NCI-H345 (cell line): ENCODE data around the gene TMEM273.
A peak's percentile ranks its signal among the peaks of the same experiment; 100 is the strongest.

Experiments used
- DNase-seq: peaks from one replicate; lab custom pipeline; 2025; lab: John Stamatoyannopoulos, UW

Gene TMEM273

DNA sequence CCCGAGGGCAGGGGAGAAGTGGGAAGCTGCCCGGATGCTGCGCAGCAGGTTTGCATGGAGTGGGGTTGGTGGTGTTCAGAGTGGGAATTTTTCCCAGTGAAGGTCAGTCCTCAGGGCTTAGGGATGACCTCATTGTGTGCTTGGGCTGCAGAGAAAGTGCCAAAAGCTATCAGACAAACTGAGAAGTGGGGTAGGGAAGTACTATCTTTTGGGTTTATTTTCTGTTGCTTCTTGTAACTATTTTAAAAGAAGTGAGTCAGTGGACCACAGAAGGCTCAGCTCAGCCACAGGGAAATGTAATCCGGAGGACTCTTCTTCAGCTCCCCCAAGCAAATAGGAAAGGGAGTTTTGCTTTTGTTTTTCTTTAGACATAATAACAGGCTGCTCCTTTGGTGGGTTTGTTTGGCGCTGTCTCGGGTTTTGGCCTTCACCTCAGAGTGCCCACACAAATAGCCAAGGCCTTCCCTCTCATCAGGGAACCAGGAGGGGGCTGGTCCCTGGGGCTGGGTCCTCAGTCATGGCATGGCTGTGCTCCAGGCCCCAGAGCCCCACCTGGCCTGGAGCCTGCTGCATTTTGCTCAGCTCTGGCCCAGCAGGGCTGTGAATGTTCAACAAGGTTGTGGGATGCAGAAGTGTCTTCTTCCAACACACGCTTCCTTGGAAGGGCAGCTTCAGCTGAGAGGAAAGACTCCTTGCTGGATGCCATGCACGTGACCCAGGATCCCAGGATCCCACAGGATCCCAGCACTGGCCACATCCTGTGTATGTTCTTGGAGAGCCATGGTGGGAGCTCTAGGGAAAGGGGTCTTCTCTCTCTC, 49.0 kb downstream of the TMEM273 start:
- DNase-seq = no peak

DNA sequence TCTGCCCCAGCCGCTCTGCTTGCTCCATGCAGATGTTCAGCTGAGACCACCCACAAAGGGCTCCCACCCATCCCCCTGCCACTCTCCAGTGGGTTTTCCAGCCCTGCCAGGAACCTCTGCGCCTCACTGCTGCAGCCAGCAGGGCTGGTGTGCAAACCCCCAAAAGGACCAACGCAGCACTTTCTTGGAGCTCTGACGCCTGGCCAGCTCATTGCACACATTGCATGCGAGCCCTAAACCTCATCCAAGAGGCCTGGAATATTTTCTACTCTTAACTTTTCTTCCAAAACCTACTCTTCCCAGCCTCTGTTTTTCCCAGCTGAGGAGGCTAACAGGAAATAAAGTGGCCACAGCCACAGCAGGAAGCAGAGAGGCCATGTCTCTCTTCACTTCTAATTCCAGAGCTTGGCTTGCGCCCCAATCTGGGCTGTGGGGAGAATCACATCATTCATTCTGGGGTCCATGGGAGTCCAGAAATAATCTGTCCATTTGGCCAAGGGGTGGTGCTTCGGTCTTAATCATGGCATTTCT, 49.8 kb downstream of the TMEM273 start:
- no peak for DNase-seq

GRCh38 chr10:49136525-49136924, 51.7 kb downstream of the TMEM273 start:
- no peak for DNase-seq

DNA sequence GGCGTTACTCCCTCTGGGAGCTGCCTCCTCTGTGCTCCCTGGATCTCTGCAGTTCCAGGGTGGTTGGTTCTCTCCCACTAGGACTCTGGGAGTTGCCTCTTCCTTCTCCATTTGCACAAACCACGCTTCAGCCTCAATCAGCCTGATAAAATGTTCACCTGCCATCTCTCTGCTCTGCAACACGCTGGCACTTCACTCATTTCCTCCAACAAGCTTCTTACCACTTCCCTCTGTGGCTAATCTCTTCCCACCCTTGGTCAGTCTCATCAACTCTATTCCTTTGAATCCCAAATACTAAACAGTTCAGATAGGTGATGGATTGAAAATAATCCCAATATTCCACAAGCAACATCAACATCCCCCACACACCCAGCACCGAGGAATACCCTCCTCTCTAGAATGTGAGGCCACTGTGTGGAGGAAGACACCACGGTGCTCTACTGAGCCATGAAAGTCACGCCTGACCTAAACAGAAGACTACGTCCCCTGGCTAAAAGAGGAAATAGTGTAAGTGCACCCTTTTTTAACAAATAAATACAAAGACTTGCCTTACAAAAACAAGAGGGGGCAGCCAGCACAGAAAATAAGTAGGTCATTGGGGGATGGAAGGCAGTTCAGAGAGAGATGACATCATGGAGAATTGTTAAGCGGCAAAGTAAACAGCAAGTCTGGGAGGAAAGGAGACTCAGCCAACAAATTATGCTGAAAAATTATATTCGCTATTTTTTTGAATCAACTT, 52.4 kb downstream of the TMEM273 start:
- no peak for DNase-seq

GRCh38 chr10:49134327-49134726, 53.9 kb downstream of the TMEM273 start:
- no peak for DNase-seq

- DNase-seq = no peak
These were observed 54.4 kb downstream of the TMEM273 start, which contains the start of gene FAM170B for GRCh38 chr10:49133706-49134248. TSS of gene FAM170B (minus strand) at chr10:49134021. CDS start at chr10:49133918, 103 bp downstream.

DNA sequence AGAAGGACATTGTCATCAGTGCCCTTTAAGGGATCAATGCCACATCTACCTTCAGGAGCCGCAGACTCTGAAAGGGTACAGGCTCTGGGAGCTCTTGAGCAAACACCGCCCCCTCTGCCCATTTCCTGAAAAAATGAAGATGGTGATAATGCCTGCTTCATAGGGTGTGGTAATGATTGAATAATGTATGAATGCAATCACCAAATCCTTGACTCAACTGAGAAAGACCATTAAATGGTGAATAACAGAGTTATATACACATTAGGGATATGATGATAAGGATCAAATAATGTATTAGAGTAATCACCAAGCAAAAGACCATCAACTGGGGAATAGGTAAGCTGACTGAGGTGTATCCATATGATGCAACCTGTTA, 55.8 kb downstream of the TMEM273 start:
- no peak for DNase-seq

DNA sequence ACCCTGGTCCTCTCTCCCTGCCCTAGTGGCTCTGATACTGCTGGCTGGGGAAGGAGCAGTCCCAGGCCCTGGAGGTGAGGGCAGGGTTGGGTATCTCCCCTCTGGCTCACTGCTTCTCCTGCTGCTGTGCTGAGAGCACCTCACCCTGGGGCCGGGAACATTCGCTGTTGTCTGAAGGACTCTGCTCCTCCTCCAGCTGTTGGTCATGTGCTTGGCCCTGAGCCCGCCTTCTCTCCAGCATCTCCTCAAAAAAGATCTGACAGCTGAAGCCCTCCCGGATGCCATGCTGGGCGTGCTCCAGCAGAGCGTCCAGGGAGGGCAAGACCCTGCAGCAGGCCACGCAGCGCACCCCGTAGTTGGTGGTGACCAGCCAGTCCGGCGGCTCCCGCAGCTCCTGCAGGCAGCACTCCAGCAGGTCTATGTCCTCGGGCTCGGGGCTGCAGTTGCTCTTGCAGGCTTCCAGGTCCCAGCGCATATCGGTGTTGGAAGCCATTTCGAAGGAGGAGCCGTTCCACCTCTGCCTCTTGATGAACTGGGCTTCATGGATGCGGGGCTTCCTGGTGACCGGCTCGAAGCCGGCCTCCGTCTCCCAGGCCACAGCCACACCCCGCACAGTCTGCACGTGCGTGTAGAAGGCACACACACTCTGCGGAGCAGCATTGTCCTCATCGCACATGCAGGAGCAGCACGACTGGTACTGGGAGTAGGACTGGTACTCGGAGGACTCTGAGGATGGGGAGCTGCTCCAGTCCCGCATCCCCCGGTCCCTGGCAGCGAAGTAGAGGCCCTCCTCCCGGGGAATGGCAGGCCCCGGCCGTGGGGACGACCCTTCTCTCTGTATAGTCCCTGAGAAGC, 56.5 kb downstream of the TMEM273 start:
- no peak for DNase-seq

DNA sequence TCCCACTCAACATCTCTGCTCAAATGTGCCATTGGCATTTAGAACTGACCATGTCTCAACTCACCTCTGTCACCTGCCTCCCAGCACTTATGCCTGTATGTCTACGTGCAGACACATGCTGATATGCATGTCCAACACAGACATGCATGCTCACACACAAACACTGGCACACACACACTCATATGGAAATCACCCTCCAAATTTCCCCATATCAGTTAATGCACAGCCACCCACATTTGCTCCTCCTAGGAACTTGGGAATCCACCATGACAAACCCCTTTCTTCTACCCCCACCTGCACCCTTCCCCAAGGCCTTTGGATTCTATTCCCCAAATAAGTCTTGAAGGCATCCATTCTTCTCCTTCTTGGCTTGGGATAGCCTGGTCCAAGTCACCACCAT, 58.8 kb downstream of the TMEM273 start:
- no peak for DNase-seq

GRCh38 chr10:49128854-49129253, 59.3 kb downstream of the TMEM273 start:
- no peak for DNase-seq

GRCh38 chr10:49123981-49124950, 63.9 kb downstream of the TMEM273 start:
- peak; percentile 63 for DNase-seq

DNA sequence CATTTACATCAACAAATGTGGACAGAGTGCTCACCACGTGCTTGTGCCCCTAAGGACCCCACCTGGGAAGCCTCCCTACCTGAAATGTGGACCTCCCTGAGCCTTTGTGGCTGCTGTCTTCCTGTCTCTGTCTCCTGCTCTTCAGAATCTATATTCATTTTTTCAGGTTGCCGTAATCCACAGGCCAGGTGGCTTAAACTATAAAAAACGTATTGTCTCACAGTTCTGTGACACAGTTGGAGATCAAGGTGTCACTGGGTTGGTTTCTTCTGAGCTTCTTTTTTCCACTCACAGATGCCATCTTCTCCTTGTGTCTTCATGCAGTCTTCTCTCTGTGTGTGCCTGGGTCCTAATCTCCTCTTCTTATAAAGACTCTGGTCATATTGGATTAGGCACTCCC, 67.3 kb downstream of the TMEM273 start:
- no peak for DNase-seq

DNA sequence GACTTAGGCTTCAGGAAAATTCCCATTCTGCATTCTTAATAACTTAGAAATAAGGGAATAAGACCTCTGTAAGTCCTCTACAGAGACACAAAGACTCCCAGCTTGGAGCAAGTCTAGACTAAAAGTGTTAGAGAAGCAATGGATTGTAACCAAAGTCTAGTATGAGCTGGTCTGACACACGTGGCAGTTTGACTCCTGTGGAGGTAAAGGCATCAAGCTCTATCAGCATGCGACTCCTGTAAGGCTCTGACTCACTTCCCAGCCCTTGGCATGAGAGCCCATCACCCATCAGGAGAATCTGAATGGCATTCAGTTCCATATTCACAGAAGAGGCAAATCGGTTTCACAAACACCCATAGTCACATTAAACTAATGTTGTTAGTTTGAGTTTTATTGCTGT, 68.4 kb downstream of the TMEM273 start:
- DNase-seq = no peak

GRCh38 chr10:49118430-49119074, 69.6 kb downstream of the TMEM273 start:
- no peak for DNase-seq

DNA sequence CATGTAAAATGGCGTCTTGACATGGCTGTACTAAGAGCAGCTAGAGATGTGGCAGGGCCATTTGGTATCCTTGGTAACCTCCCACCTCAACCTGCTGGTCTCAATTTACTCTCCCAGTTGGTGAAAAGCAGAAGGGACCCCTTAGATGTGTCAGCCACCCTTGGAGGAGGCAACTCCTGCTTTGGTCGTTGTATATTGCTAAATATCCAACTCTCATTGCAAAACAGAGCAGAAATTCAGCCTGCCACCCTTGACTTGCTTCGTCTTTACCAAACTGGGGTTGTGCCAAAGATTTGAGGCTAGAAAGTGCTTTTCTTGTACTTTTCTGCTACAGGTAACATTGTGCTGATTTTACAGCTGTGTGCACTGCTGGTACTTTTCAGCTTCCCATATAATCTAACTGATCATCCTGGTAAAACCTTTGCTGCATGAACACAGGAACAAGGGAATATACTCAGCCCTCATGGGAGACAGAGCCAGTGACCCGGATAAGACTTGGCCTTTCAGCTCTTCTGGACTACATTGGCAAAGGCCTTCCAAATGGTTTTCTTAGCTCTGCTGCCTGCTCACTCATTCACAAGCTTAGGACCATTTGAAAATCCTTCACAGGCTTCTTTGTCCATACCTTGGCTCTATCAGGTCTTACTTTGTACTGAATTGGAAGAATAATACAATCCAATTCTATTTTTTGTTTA, 70.7 kb downstream of the TMEM273 start:
- no peak for DNase-seq

DNA sequence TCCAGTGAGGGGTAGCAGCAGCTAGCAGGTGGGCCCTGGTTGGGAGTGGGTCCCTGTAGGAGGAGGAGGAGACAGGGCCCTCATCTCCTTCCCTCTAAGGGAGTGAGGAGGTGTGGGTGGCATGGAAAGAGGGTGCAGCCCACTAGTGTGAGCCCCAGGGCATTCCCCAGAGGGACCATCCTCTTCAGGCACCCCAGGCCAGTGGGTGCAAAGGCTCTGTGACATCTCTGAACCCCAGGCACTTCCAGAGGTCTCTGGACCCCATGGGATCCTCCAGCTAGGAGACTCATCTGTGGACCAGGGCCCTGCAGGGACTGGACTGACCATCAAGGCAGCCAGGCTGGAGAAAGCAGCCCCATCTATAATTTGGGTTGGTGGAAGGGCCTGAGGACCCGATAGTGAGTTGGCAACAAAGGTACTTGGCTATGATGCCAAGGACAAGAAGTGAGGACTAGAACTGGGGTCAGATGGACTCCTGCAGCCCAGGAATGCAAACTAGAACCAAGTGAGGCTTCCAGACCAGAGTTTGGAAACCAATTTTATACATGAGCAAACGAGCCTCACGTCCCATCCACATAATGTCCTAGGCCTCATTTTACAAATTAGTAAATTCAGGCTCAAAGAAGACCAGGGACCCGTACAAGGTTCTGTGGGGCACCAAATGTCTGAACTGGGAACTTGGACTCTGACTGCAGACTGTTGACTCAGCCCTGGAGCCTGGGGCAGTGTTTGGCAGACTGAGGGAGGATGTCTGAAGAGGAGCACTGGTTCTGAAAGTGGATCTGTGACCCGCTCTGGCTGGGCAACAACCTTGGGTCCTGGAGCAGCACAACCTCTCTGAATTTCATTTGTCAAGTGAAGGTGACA, 71.4 kb downstream of the TMEM273 start:
- no peak for DNase-seq

DNA sequence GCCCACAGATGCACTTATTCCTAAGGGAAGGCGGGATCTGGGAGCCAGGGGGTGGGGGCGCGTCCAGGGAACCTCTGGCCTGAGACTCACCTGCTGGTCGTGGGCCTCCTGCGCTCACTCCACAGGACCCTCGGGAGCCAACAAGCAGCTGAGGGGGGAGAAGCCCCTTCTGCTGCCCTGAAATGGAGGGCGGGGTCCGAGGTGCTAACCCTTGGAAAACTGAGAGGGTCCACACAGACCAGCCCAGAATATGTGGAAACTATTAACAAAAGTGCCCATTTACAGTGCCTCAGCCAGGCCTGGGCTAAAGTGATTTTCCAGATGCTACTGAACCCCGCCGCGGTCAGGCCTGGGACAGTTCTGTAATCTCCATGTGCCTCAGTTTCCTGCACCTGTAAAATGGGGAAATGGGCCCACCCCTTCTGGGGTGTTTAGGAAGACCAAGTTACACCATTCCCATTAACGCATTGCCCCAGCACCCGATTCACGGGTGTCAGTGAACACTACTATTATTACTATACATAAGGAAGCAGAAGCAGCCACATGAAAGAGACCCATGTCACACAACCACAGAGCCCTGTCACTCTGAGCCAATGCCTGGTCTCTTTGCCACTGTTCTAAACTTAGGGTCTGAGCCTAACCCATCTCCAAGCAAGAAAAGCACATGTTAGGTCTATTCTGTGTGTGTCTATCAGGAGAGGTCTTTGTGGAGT, 72.2 kb downstream of the TMEM273 start:
- DNase-seq = no peak
